Superior temporal gyrus (tissue), 1 donor: Measurements from ENCODE around the gene BRD2.
"Not testable (repeated sequence)": the region's sequence is repeated elsewhere in the genome, so short reads cannot be mapped to it uniquely, and the experiment has no call there.

ENCODE experiments used
- DNase-seq: peaks from one replicate; pipeline ENCODE4 v3.0.0-alpha.2; 2016; ENCODE audit errors: extremely low spot score

BRD2 gene

DNA sequence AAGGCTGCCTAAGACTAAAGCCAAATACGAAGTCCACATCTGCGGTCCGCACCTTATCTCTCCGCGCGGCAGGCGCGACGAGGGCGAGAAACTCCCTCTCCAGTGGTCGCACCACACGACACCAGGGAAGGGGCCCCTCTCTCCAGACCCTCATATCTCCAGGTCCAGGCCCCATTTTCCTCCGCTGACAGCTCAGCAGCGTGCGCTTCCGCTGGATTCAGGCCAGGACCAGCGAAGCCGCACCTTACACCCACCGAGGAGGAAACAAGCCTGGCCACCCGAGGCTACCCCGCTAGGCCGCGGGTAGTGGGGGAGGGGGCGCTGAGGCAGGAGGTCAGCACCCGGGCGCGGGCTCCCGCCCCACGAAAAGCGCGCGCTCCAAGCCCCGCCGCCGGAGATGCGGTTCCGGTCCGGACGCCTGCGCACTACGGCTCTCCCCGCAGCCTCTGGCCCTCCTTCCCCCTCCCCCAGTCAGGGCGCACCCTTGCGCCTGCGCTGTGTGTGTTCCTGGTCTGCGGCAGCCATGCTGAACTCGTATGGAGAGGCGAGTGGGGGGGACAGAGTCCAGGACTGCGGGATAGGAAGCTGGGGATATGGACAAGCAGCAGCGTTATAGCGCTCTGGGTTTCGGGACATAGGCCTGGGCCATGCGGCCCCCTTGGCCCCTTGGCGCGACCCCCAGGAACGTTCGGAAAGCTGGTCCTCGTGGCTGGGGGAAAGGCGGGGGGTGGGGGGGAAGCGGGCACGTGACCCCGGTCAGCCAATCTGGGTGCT, at the start of gene BRD2:
BRD2 (plus strand) TSS at position 502 of the 774 bp plus-strand sequence. CDS start 4,305 bp downstream, outside the sequence.
- peak; percentile 97 for DNase-seq

GRCh38 chr6:32920715-32921114, 47.7 kb upstream of the BRD2 start:
- no peak for DNase-seq

GRCh38 chr6:32922083-32922482, 46.3 kb upstream of the BRD2 start:
- DNase-seq: no peak

- no peak for DNase-seq
Measured at GRCh38 chr6:32931211-32931610, 37.2 kb upstream of the BRD2 start.

- no peak for DNase-seq
Measured at GRCh38 chr6:32932132-32932868, 36.1 kb upstream of the BRD2 start.

GRCh38 chr6:32933661-32934085, 34.7 kb upstream of the BRD2 start:
- peak; percentile 86 for DNase-seq

DNA sequence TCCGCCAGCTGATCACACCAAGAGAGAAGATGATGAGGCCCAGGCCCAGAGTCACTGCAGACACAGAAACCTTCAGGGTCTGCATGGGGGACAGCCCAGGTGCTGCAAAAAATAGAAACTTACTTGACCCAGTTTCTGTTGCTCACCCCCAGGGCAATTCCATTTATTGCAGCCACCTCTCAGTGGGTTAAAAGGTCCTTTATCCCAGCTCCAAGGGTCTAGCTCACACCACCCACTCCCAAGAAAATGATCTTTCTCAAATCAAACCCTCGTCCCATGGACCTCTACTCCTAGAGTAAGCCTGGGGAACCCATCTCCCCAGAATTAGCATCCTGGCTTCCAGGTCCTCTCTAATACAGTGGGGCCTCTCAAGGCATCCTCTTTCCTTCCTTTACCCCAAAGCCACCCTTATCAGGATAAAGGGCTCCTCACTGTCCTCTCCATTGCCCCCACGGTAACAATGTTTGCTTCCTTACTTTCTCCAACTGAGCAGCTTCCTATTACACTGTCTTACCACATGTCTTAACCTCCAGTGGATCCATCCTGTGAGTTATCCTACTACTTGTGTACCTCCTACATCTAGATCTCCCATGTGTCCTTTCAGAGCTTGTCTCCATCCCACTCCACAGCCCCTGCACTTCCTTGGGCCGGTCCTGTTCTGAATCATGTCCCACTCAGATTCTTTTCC, 32.7 kb upstream of the BRD2 start:
- DNase-seq: no peak

DNA sequence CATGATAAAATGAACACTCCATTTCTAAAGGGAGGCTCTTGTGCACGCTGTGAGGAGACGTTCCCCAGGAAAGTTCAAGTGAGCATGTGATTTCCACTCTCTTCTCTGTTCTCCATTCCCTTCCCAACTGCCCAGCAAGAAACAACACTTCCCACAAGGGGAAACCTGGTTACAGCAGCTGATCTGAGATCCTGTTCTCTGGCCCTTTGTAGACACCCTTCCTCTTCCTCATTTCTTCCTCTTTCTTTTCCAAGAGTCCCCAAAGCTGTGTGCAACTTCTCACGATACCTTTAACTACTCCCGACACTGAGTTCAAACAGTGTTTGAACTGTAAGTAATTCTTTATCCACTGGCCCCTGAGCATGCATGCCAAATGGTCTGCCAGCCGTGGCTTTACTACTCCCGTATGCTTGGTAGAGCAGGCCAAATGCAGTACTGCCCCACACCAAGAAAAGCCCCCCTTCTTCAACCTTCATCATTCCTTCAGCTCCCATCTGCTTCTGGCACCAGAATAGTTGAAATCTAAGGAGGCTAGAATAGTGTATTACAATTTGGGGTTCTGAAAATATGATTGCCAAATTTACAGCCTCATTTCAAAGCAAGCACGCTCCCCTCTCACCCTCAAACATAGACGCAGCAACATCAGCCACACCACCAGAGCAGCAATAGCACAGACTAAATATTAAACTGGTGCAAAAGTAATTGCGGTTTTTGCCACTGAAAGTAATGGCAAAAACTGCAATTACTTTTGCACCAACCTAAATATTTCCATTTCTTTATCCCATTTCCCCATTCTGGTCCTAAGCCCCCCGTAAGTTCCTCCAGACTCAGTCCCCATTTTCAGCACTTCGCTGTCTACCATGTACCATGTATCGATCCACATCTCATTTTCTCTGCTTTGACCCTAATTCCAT, 31.9 kb upstream of the BRD2 start:
- no peak for DNase-seq

GRCh38 chr6:32937230-32937633, 31.2 kb upstream of the BRD2 start:
- DNase-seq: no peak

DNA sequence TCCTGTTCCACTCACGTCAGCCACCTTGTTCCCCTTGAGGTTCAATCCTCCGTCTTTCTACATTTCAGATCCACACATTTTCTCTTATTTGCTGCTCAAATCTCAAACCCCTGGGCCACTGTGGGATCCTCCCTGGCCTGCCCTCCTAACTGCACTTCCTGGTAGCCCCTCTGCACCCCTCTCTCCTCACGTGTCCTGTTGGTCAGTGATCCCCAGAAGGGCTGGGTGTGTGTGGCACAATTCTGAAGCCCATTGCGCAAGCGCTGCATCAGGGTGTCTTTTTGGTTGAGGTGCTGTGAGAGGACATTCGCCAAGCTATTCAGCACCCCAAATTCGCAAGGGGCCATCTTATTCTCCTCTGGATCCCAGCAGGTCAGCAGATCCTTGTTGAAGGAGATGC, 29.9 kb upstream of the BRD2 start:
- DNase-seq: no peak

GRCh38 chr6:32940656-32941213, 27.7 kb upstream of the BRD2 start, which contains the start of gene HLA-DMB:
Gene HLA-DMB, minus strand, starts transcription at chr6:32941028. Its CDS starts 221 bp downstream, at chr6:32940807.
- DNase-seq: peak; percentile 87

- DNase-seq: no peak
Measured at GRCh38 chr6:32941214-32941768, 27.1 kb upstream of the BRD2 start.

DNA sequence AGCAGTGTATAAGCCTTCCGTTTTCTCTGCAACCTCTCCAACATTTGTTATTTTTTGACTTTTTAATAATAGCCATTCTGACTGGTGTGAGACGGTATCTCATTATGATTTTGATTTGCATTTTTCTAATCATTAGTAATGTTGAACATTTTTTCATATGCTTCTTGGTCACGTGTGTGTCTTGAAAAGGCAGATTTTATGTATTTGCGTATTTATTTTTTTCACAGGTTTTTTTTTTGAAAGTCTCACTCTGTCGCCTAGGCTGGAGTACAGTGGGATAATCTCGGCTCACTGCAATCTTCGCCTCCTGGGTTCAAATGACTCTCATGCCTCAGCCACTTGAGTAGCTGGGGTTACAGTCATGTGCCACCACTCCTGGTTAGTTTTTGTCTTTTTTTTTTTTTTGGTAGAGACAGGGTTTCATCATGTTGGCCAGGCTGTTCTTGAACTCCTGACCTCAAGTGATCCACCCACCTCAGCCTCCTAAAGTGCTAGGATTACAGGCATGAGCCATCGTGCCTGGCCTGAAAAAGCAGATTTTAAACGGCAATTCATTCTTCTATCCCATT, 25.8 kb upstream of the BRD2 start:
- not testable (repeated sequence) for DNase-seq

DNA sequence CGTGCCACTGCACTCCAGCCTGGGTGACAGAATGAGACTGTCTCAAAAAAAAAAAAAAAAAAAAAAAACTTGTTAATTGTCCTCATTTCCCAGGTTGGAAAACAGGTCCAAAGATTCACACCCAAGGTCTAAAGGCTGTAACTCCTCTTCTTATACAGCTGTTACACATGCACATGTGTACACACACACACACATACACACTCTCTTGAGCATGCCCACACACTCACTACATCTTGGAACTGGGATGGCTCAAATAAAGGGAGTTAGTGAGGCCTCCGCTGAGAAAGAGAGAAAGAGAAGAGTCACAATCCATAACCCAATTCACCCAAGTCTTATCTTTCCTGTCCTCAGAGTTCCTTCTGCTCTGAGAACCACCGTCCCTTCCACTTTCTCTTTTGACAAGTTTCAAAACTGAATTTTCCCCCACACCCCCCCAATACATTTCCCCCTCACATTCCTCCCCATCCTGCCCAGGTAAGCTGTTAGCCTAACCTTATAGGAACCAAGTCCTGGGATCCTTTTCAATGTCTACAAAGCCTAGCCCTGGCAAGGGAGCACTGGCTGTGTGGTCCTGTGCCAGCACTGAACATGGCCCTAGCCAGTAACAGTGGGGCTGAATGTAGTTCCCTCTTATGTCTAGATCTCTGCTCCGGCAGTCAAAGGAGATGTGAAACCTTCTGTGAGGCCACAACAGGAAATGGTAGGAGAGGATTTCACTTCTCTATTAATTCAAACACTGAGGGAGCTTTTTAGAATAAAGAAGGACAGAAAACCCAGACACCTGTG, 24.3 kb upstream of the BRD2 start:
- DNase-seq: no peak

DNA sequence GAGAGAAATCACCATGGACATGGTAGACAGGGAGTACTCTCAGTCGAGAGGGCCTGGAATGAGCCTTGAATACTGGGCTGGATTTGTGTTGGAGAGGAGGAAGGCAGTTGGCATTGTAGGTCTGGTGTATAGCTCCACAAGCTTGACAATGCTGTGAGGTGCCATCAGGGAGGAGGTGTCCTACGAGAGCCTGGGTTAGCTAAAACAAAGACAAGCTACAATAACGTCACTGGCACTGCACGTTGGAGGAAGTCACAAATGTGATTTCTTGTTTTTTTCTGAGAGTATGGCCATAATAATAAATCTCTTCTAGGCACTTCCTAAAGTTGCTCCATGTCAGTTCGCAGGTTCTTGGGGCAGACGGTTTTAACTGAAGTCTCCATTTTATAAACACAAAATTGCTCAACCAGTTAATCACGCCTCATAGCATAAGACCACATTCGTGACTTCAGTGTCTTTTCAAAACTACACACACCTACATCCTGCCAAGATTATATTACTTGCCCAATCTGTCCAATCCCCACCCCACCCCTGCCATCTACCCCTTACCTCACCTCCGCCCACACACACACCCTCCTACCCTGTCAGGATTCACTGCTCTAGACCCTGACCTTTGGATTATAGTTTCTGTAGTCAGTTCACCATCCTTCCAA, 23.2 kb upstream of the BRD2 start:
- DNase-seq: no peak

- no peak for DNase-seq
Measured at GRCh38 chr6:32945953-32946352, 22.4 kb upstream of the BRD2 start.

- no peak for DNase-seq
Measured at GRCh38 chr6:32946893-32947292, 21.5 kb upstream of the BRD2 start.

DNA sequence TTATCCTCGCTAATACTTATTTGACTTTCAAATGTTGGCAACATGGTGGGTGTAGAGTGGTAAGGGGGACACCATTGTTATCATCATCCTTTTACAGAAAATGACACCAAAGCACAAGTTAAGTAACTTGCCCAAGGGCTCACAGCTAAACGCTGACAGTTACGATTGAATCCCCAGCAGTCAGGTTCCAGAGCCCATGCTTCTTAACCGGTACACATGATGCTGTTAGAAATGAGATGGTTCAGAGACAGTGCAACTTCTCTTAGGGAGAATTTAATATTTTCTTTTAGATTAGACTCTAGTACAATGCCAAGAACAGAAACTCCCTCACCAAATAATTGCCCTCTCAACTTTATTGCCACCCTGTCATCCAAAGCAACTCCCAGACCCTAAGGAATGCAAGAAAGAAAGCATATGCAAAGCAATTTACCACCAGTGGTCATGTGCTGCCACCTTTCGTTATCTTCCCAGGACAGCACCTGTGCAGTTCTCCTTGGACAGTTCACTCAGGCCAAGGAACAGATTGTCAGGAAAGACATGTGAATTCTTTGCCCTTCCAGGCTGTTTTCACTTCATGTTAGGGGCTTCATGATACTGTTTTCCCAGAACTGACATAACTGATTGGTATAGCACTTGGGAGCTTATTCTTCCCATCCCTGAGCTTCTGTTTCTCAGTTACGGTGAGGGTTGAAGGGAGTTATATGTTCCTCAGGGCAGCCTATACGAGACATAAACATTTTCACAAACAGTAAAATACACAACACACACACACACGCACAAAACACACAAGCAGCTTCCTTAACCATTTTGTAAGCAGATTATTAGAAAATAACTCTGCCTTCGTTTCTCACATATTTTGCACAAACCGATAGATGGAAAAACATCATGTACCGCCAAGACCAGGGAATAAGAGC, 20.6 kb upstream of the BRD2 start:
- no peak for DNase-seq
